ENCODE measurements around the gene ABCC9.
"Not testable (repeated sequence)": the region's sequence is repeated elsewhere in the genome, so short reads cannot be mapped to it uniquely, and the experiment has no call there.

ABCC9 gene

DNA sequence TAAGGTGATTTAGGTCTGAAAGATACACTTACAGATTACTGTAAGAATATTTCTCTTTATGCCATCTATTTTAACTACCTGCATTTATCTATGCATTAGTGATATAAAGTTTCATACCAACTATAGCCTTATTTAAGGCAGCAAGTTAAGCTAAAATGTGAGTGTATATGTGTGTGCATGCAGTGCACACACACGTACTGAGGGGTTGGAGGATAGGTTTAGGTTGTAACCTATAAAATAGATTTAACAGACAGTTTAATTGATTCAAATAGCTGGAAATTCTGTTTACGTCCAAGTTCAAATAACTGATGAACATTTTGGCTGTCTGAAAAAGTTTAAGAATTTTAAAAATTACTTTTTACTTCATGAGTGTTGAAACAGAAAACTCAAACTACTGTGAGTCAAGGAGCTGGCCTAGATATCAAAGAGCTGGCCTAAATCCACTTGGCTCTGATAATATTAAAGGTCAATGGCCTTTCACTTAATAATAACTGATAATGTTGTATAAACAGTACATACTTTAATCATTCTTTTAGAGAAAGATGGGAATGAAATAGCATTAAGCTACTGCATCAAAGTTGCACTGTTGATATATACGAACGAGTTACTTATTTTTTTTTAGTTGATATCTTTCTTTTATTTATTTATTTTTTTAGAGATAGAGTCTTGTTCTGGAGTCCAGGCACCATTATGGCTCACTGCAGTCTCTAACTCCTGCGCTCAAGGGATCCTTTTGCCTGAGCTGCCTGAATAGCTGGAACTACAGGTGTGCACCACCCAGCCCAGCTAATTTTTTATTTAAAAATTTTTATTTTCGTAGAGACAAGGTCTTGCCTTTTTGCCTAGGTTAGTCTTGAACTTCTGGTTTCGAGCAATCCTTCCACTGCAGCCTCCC is 152.9 kb downstream of the ABCC9 start:
- H3K9me3 ChIP-seq (ENCODE audit: insufficient read depth, low read length): no peaks in the 10 kb centered on the region
- no peaks in the 10 kb centered on the region for H4K20me1 ChIP-seq (ENCODE audit: low read depth, low read length)
- no peaks in the 10 kb centered on the region for H3F3A ChIP-seq (ENCODE audit: insufficient read depth)
- no peak overlapping the region for H2AFZ ChIP-seq (ENCODE audit: low read depth, low read length, severe bottlenecking)
- TF ChIP-seq EZH2phosphoT487 (conservative IDR thresholded peaks at IDR 0.05; ENCODE audit: low read length): no peak
- TF ChIP-seq, protein P1, sequence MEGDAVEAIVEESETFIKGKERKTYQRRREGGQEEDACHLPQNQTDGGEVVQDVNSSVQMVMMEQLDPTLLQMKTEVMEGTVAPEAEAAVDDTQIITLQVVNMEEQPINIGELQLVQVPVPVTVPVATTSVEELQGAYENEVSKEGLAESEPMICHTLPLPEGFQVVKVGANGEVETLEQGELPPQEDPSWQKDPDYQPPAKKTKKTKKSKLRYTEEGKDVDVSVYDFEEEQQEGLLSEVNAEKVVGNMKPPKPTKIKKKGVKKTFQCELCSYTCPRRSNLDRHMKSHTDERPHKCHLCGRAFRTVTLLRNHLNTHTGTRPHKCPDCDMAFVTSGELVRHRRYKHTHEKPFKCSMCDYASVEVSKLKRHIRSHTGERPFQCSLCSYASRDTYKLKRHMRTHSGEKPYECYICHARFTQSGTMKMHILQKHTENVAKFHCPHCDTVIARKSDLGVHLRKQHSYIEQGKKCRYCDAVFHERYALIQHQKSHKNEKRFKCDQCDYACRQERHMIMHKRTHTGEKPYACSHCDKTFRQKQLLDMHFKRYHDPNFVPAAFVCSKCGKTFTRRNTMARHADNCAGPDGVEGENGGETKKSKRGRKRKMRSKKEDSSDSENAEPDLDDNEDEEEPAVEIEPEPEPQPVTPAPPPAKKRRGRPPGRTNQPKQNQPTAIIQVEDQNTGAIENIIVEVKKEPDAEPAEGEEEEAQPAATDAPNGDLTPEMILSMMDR (IDR thresholded peaks at IDR 0.05; ENCODE audit: insufficient read depth, low read length, poor library complexity, severe bottlenecking): no peak
- H3K4me2 ChIP-seq (ENCODE audit: low read depth, low read length, poor library complexity, severe bottlenecking): no peak overlapping the region
- no peak overlapping the region for H3K4me3 ChIP-seq (ENCODE audit: insufficient read depth, low read length, poor library complexity, severe bottlenecking)
- no peaks in the 10 kb centered on the region for H3K36me3 ChIP-seq (ENCODE audit: low read length)
- no peak overlapping the region for H3K27ac ChIP-seq (ENCODE audit: low read depth, low read length)
- H3K27me3 ChIP-seq (ENCODE audit: low read length): no peaks in the 10 kb centered on the region
- H3K9ac ChIP-seq (ENCODE audit: low read length): no peak overlapping the region
- H3K9me2 ChIP-seq (replicated peaks; ENCODE audit: insufficient read depth, low read length): no peaks in the 10 kb centered on the region
- no peaks in the 10 kb centered on the region for H3K79me2 ChIP-seq (ENCODE audit: insufficient read depth, low read length)

DNA sequence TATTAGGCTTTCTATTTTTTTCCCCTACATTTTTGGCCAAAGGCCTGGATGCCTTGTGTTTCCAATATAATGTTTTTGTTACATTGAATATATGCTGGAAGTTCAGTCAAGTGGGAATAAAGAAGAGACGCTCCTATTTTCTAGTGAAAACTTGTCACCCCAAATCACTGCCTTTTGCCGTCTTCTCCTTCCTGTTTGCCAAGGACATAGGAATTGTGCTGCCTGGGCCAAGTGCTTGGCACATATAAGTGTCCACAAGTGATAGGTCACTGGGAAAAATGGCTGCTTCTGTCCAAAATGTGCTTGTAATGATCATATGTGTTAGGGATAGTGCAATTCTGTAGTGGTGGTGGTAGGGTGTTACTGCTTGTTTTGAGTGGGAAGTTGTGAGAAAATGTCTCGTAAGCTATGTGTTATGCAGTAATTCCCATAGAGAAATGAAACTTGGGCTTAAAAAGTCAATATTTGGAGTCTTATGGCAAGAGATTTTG is 155.1 kb downstream of the ABCC9 start:
- Histone ChIP-seq H3K4me3 (ENCODE audit: insufficient read depth, low read length, poor library complexity, severe bottlenecking) (no peak overlapping the region), H3K9me2 (replicated peaks; ENCODE audit: insufficient read depth, low read length) (no peaks in the 10 kb centered on the region)
- TF ChIP-seq EZH2phosphoT487 (conservative IDR thresholded peaks at IDR 0.05; ENCODE audit: low read length): no peak
- TF ChIP-seq, protein P1 (IDR thresholded peaks at IDR 0.05; ENCODE audit: insufficient read depth, low read length, poor library complexity, severe bottlenecking): no peak

DNA sequence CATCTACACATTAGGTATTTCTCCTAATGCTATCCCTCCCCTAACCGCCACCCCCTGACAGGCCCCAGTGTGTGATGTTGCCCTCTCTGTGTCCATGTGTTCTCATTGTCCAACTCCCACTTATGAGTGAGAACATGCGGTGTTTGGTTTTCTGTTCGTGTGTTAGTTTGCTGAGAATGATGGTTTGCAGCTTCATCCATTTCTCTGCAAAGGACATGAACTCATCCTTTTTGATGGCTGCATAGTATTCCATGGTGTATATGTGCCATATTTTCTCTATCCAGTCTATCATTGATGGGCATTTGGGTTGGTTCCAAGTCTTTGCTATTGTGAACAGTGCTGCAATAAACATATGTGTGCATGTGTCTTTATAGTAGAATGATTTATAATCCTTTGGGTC is 158.5 kb downstream of the ABCC9 start:
- H3K9me2 ChIP-seq (replicated peaks; ENCODE audit: insufficient read depth, low read length); H3K4me2 ChIP-seq (ENCODE audit: low read depth, low read length, poor library complexity, severe bottlenecking); H4K20me1 ChIP-seq (ENCODE audit: low read depth, low read length); H3K9ac ChIP-seq (ENCODE audit: low read length); H3K79me2 ChIP-seq (ENCODE audit: insufficient read depth, low read length); H3K27me3 ChIP-seq (ENCODE audit: low read length); H3F3A ChIP-seq (ENCODE audit: insufficient read depth); H3K36me3 ChIP-seq (ENCODE audit: low read length); H3K4me3 ChIP-seq (ENCODE audit: insufficient read depth, low read length, poor library complexity, severe bottlenecking); H3K27ac ChIP-seq (ENCODE audit: low read depth, low read length); H3K9me3 ChIP-seq (ENCODE audit: insufficient read depth, low read length); H2AFZ ChIP-seq (ENCODE audit: low read depth, low read length, severe bottlenecking): not testable (repeated sequence)

More for the DNA sequence above, 155.1 kb downstream of the ABCC9 start:
- no peak overlapping the region for H3K27ac ChIP-seq (ENCODE audit: low read depth, low read length)
- no peak overlapping the region for H3K4me2 ChIP-seq (ENCODE audit: low read depth, low read length, poor library complexity, severe bottlenecking)
- no peaks in the 10 kb centered on the region for H4K20me1 ChIP-seq (ENCODE audit: low read depth, low read length)
- H3K79me2 ChIP-seq (ENCODE audit: insufficient read depth, low read length): no peaks in the 10 kb centered on the region
- H3K36me3 ChIP-seq (ENCODE audit: low read length): no peaks in the 10 kb centered on the region
- H3K9me3 ChIP-seq (ENCODE audit: insufficient read depth, low read length): no peaks in the 10 kb centered on the region
- H3K27me3 ChIP-seq (ENCODE audit: low read length): no peaks in the 10 kb centered on the region
- H3F3A ChIP-seq (ENCODE audit: insufficient read depth): no peaks in the 10 kb centered on the region
- H3K9ac ChIP-seq (ENCODE audit: low read length): no peak overlapping the region
- H2AFZ ChIP-seq (ENCODE audit: low read depth, low read length, severe bottlenecking): no peak overlapping the region

DNA sequence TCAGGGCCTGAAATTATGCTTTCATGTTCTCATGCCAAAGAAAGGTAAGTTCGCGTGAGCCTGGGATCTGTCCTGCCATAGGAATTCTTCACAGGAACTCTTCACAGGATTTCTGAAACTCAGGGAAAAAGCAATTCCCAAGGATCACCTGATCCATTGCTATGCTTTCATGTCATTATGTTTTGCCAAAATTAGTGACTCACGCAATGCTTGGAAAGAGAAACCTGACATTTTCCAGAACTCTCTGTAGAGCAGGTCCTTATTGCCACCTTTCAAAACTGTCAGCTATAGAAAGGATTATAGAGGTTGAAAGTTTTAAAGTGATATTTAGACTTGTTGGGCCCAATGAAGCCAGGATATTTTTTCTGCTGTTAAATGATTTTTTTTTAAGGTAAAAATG is 160.4 kb downstream of the ABCC9 start:
- Histone ChIP-seq H3K4me3 (ENCODE audit: insufficient read depth, low read length, poor library complexity, severe bottlenecking) (no peak overlapping the region), H3K27me3 (ENCODE audit: low read length) (no peaks in the 10 kb centered on the region), H3K9me2 (replicated peaks; ENCODE audit: insufficient read depth, low read length) (no peaks in the 10 kb centered on the region), H3K9me3 (ENCODE audit: insufficient read depth, low read length) (no peaks in the 10 kb centered on the region), H3F3A (ENCODE audit: insufficient read depth) (no peaks in the 10 kb centered on the region), H3K4me2 (ENCODE audit: low read depth, low read length, poor library complexity, severe bottlenecking) (no peak overlapping the region), H2AFZ (ENCODE audit: low read depth, low read length, severe bottlenecking) (no peak overlapping the region), H4K20me1 (ENCODE audit: low read depth, low read length) (no peaks in the 10 kb centered on the region), H3K36me3 (ENCODE audit: low read length) (no peaks in the 10 kb centered on the region), H3K27ac (ENCODE audit: low read depth, low read length) (no peak overlapping the region), H3K9ac (ENCODE audit: low read length) (no peak overlapping the region), H3K79me2 (ENCODE audit: insufficient read depth, low read length) (no peaks in the 10 kb centered on the region)
- no peak for TF ChIP-seq EZH2phosphoT487 (conservative IDR thresholded peaks at IDR 0.05; ENCODE audit: low read length)

Data from SU-DHL-6 (cell line).